GM19395 (cell line): ENCODE data around the gene EHD4.

Experiments
- ATAC-seq: cut with Tn5 transposase; IDR thresholded peaks from one replicate; pipeline ENCODE4 v1.9.1; 2021; ENCODE audit warnings: mild to moderate bottlenecking, moderate library complexity; ENCODE audit not compliant: unreplicated experiment

Gene EHD4

GRCh38 chr15:41937568-41937923, 34.8 kb downstream of the EHD4 start:
- no peak for ATAC-seq

GRCh38 chr15:41936649-41937567, 35.4 kb downstream of the EHD4 start:
- ATAC-seq, result no peak

- ATAC-seq, result no peak
These were observed 36.2 kb downstream of the EHD4 start for GRCh38 chr15:41936155-41936554.

- ATAC-seq, result peak; percentile 65
These were observed 36.8 kb downstream of the EHD4 start for GRCh38 chr15:41935566-41936020.

- peak; percentile 28 for ATAC-seq
These were observed 37.5 kb downstream of the EHD4 start for GRCh38 chr15:41934843-41935242.

- ATAC-seq, result no peak
These were observed 38.6 kb downstream of the EHD4 start for GRCh38 chr15:41933771-41934170.

- no peak for ATAC-seq
These were observed 39.0 kb downstream of the EHD4 start for GRCh38 chr15:41933326-41933725.

GRCh38 chr15:41932511-41933289, 39.7 kb downstream of the EHD4 start:
- ATAC-seq, result no peak

- ATAC-seq, result no peak
These were observed 40.3 kb downstream of the EHD4 start for GRCh38 chr15:41932101-41932500.

GRCh38 chr15:41930867-41931222, 41.5 kb downstream of the EHD4 start:
- no peak for ATAC-seq

- ATAC-seq, result no peak
These were observed 42.0 kb downstream of the EHD4 start for GRCh38 chr15:41930221-41930866.

GRCh38 chr15:41928637-41929620, 43.4 kb downstream of the EHD4 start:
- peak; percentile 68 for ATAC-seq

GRCh38 chr15:41928100-41928499, 44.3 kb downstream of the EHD4 start:
- no peak for ATAC-seq

GRCh38 chr15:41927536-41927935, 44.8 kb downstream of the EHD4 start:
- ATAC-seq, result no peak

GRCh38 chr15:41926185-41927056, 45.9 kb downstream of the EHD4 start:
- no peak for ATAC-seq

GRCh38 chr15:41925086-41925608, 47.2 kb downstream of the EHD4 start:
- ATAC-seq, result no peak

- no peak for ATAC-seq
These were observed 48.9 kb downstream of the EHD4 start for GRCh38 chr15:41923401-41923997.

GRCh38 chr15:41922353-41922752, 50.0 kb downstream of the EHD4 start:
- ATAC-seq, result no peak

- no peak for ATAC-seq
These were observed 50.7 kb downstream of the EHD4 start for GRCh38 chr15:41921639-41922038.
